Tibial artery (tissue), 4 donors: Measurements from ENCODE around the gene UBR3.

Source experiments
- DNase-seq, 2 donors: peaks; one replicate each; pipeline ENCODE4 v3.0.0-alpha.2; 2019
- H3K27ac ChIP-seq, 2 donors: fragments of 200-600 bp; sonication (generic) in 1 of 2; 1 replicate in 1 of 2; 2 replicates in 1 of 2; pipeline ENCODE4 v1.5.1; 2018 to 2019; ENCODE audit warnings: mild to moderate bottlenecking in 1 of 2
- H3K27me3 ChIP-seq, 2 donors: fragments of 200-600 bp; sonication (generic) in 1 of 2; one replicate each; pipeline versions ENCODE4 v1.5.1 to v1.6.0; 2016 to 2019
- H3K36me3 ChIP-seq, 3 donors: fragments of 200-600 bp; sonication (generic) in 2 of 3; one replicate each; pipeline ENCODE4 v1.5.1; 2016 to 2019; ENCODE audit warnings: mild to moderate bottlenecking in 2 of 3
- H3K4me1 ChIP-seq, 4 donors: fragments of 200-600 bp; sonication (generic) in 2 of 4; 1 replicate in 3 of 4; 2 replicates in 1 of 4; pipeline ENCODE4 v1.5.1; 2016 to 2019
- H3K4me3 ChIP-seq, 2 donors: fragments of 200-600 bp; sonication (generic) in 1 of 2; 1 replicate in 1 of 2; 2 replicates in 1 of 2; pipeline ENCODE4 v1.5.1; 2018 to 2019; ENCODE audit warnings: mild to moderate bottlenecking in 2 of 2
- H3K9me3 ChIP-seq, 3 donors: fragments of 200-600 bp; sonication (generic) in 1 of 3; one replicate each; pipeline ENCODE4 v1.5.1; 2016 to 2019
- intact Hi-C: fragments of 100-400 bp; cut with DNase I; formaldehyde crosslinking; loops from one replicate; pipeline ENCODE4 v1.15.0; 2023; ENCODE audit warnings: low total_unique reads
- TF ChIP-seq, protein P1 (sequence below), 2 experiments: fragments of 200-600 bp in 1 of 2; fragments of 450-650 bp in 1 of 2; IDR thresholded peaks; one replicate each; pipeline ENCODE4 v1.5.1; 2017 to 2019; ENCODE audit warnings: antibody characterized with exemption in 2 of 2, mild to moderate bottlenecking in 1 of 2, moderate library complexity in 1 of 2

UBR3 gene

DNA sequence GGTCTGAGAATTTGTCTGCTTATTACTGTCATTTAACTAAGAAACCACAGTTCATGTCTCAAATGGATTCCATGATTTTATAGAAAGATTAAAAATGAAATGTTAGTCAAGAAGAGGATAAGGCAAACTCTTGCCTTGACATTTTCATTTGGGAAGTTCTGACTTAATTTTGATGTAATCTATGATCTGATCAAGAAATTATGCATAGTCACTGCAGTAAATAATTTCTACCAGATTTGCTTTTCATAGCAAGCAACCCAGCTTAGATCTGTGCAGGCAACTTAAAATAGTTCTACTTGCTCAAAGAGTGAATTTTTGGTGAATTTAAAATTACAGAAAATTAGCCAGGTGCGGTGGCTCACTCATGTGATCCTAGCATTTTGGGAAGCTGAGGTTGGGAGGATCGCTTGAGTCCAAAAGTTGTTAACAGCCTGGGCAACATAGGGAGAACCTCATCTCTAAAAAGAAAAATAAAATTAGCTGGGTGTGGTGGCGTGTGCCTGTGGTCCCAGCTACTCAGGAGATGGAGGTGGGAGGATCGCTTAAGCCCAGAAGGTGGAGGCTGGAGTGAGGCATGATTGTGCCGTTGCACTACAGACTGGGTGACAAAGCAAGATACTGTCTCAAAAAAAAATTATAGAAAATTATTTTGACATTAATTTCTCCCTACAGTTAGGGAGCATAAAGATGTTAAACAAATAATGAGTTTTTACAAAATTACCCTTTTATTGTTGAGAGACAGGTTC is 192.0 kb downstream of the UBR3 start:
- peaks cover 0 to 16% (median 0%) of the 10 kb centered on the region in 4 donors for H3K4me1 ChIP-seq
- TF ChIP-seq, protein P1, sequence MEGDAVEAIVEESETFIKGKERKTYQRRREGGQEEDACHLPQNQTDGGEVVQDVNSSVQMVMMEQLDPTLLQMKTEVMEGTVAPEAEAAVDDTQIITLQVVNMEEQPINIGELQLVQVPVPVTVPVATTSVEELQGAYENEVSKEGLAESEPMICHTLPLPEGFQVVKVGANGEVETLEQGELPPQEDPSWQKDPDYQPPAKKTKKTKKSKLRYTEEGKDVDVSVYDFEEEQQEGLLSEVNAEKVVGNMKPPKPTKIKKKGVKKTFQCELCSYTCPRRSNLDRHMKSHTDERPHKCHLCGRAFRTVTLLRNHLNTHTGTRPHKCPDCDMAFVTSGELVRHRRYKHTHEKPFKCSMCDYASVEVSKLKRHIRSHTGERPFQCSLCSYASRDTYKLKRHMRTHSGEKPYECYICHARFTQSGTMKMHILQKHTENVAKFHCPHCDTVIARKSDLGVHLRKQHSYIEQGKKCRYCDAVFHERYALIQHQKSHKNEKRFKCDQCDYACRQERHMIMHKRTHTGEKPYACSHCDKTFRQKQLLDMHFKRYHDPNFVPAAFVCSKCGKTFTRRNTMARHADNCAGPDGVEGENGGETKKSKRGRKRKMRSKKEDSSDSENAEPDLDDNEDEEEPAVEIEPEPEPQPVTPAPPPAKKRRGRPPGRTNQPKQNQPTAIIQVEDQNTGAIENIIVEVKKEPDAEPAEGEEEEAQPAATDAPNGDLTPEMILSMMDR (IDR thresholded peaks at IDR 0.05), result no peak
- no peak for DNase-seq
- peaks cover 6 to 10% (median 10%) of the 10 kb centered on the region in 3 donors for H3K36me3 ChIP-seq
- H3K27ac ChIP-seq, result no peak overlapping the region
- intact Hi-C loops, result no loop called here
- H3K4me3 ChIP-seq, result no peak overlapping the region
- no peaks in the 10 kb centered on the region for H3K27me3 ChIP-seq
- H3K9me3 ChIP-seq, result no peaks in the 10 kb centered on the region

DNA sequence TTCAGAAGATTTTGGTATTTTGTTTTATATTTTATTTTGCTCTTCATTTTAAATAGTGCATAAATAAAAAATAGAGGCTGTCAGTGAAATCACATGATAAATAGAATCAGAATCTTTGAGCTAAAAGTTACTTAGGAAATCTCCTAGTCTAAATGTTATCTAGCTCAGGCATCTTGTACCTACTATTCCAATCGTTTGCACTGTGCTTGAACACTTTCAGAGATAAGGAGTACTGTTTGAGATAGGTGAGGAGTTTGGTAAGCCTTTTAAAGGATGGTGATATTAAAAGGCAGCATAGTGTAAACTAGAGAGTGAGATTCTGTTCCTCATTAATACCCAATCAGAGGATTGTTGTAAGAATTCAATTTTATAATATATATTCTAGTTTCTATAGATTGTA is 193.5 kb downstream of the UBR3 start:
- Histone ChIP-seq H3K9me3 (no peaks in the 10 kb centered on the region), H3K27ac (no peak overlapping the region), H3K4me1 (peaks cover 0 to 16% (median 0%) of the 10 kb centered on the region in 4 donors), H3K36me3 (peaks cover 6 to 10% (median 10%) of the 10 kb centered on the region in 3 donors), H3K4me3 (no peak overlapping the region), H3K27me3 (no peaks in the 10 kb centered on the region)
- intact Hi-C loops, result no loop called here
- no peak for DNase-seq
- TF ChIP-seq, protein P1 (IDR thresholded peaks at IDR 0.05), result no peak

DNA sequence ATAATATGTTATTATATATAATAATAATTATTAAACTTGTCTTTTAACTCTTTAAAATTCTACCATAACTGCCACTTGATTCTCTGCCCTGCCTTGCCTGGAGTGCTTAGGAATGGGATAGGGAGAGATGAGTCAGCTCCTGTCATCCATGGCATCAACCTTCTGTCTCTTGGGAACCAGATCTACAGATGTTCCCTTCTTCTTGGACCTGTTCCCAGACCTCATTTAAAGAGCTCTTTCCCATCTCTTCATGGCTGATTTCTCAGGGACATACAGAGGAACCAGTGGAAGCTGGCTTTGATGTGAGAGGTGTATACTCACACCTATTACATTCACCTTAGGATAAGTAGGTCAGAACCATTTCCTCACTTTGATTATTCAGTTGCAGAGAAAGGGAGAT is 195.4 kb downstream of the UBR3 start:
- H3K9me3 ChIP-seq, result no peaks in the 10 kb centered on the region
- DNase-seq, result no peak
- H3K27ac ChIP-seq, result no peak overlapping the region
- H3K36me3 ChIP-seq, result peaks cover 6 to 10% (median 10%) of the 10 kb centered on the region in 3 donors
- TF ChIP-seq, protein P1 (IDR thresholded peaks at IDR 0.05), result no peak
- peaks cover 0 to 7% (median 0%) of the 10 kb centered on the region in 4 donors for H3K4me1 ChIP-seq
- no peaks in the 10 kb centered on the region for H3K27me3 ChIP-seq
- intact Hi-C loops, result no loop called here
- no peak overlapping the region for H3K4me3 ChIP-seq

DNA sequence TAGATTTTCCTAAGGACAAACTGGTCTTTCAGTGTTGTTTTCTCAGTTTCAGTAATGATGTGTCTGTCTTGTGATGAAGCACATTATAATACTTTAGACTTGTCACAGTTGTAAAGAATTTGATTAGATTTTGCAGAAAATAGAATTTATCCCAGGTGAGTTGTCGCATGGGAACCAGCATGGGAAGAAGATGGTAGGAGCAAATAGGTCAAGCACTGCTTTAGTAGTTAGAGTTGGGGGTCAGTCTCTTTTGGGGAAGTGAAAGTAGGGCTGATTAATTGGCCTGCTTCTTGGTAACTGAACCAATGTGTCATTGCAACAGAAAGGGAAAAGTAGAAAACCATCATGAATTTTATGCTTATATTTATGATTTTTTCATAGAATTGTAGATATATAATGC is 197.5 kb downstream of the UBR3 start:
- Histone ChIP-seq H3K27ac (no peak overlapping the region), H3K27me3 (no peaks in the 10 kb centered on the region), H3K9me3 (no peaks in the 10 kb centered on the region), H3K36me3 (peaks cover 9 to 21% (median 15%) of the 10 kb centered on the region in 3 donors), H3K4me3 (no peak overlapping the region), H3K4me1 (no peaks in the 10 kb centered on the region)
- intact Hi-C loops, result no loop called here
- no peak for DNase-seq
- TF ChIP-seq, protein P1 (IDR thresholded peaks at IDR 0.05), result no peak

DNA sequence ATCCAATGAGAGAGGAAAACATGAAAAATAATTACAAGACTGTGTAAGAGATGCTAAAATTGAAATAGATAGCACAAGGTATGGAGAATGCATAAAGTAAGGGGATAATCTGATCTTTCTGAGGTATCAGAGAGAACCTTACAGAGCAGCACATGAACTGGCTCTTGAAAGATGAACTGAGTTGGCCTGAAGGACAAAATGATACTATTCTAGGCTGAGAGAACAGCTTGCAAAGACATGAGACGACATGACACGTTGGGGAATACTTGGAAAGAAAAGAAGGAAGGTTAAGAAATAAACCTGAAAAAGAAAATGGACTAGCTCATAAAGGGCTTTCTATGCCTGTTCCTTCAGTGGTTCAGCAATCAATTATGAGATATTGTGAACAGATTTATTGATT is 198.0 kb downstream of the UBR3 start:
- intact Hi-C loops, result no loop called here
- Histone ChIP-seq H3K36me3 (peaks cover 14 to 26% (median 20%) of the 10 kb centered on the region in 3 donors), H3K27ac (no peak overlapping the region), H3K9me3 (no peaks in the 10 kb centered on the region), H3K27me3 (no peaks in the 10 kb centered on the region), H3K4me1 (no peaks in the 10 kb centered on the region), H3K4me3 (no peak overlapping the region)
- no peak for DNase-seq
- TF ChIP-seq, protein P1 (IDR thresholded peaks at IDR 0.05), result no peak
